IMR-90 (cell line): Measurements from ENCODE around the gene PGR.

Experiments
- CEBPB ChIP-seq: IDR thresholded peaks from 2 replicates; pipeline ENCODE4 v1.6.1; 2012; ENCODE audit warnings: low read depth, low read length, improper control_type of control experiment
- CHD1 ChIP-seq: IDR thresholded peaks from 2 replicates; pipeline ENCODE4 v1.6.1; 2012; ENCODE audit warnings: low read depth, low read length, improper control_type of control experiment
- CTCF ChIP-seq: conservative IDR thresholded peaks from 2 replicates; pipeline ENCODE4 v1.5.1; 2012; ENCODE audit warnings: mild to moderate bottlenecking, low read depth, low read length, improper control_type of control experiment
- ELK1 ChIP-seq: fragments of 150-350 bp; IDR thresholded peaks from 2 replicates; pipeline ENCODE4 v1.6.1; 2016; ENCODE audit warnings: low read depth, mild to moderate bottlenecking, low read length, moderate library complexity, borderline replicate concordance
- MAFK ChIP-seq: IDR thresholded peaks from 2 replicates; pipeline ENCODE4 v1.6.1; 2012; ENCODE audit warnings: low read depth, low read length, improper control_type of control experiment
- MXI1 ChIP-seq: IDR thresholded peaks from 2 replicates; pipeline ENCODE4 v1.6.1; 2012; ENCODE audit warnings: low read depth, mild to moderate bottlenecking, low read length, moderate library complexity, borderline replicate concordance
- NFE2L2 ChIP-seq: fragments of 150-350 bp; IDR thresholded peaks from 2 replicates; pipeline ENCODE4 v1.6.1; 2016; ENCODE audit warnings: low read depth, mild to moderate bottlenecking, low read length
- POLR2A ChIP-seq: IDR thresholded peaks from 2 replicates; pipeline ENCODE4 v1.6.1; 2012; ENCODE audit warnings: mild to moderate bottlenecking, low read depth, low read length
- RAD21 ChIP-seq: IDR thresholded peaks from 2 replicates; pipeline ENCODE4 v1.6.1; 2012; ENCODE audit warnings: low read length, improper control_type of control experiment
- RFX5 ChIP-seq: IDR thresholded peaks from 2 replicates; pipeline ENCODE4 v1.8.0; 2012; ENCODE audit warnings: low read depth, mild to moderate bottlenecking, low read length, moderate library complexity

GRCh38 chr11:101082813-101083212 lies 46.8 kb downstream of the PGR start:
- no peak for TF ChIP-seq CTCF
- TF ChIP-seq ELK1: no peak
- TF ChIP-seq CEBPB: no peak
- TF ChIP-seq POLR2A: no peak
- TF ChIP-seq CHD1: no peak
- TF ChIP-seq RAD21: no peak
- TF ChIP-seq MXI1: no peak
- no peak for TF ChIP-seq NFE2L2
- TF ChIP-seq RFX5: no peak
- TF ChIP-seq MAFK: no peak
